CD1c-positive myeloid dendritic cell (primary cell): ENCODE measurements around the gene MACROD2.

Source experiments
- DNase-seq: peaks from one replicate; pipeline ENCODE4 v3.0.0-alpha.2; 2016; ENCODE audit errors: extremely low spot score

MACROD2 gene

DNA sequence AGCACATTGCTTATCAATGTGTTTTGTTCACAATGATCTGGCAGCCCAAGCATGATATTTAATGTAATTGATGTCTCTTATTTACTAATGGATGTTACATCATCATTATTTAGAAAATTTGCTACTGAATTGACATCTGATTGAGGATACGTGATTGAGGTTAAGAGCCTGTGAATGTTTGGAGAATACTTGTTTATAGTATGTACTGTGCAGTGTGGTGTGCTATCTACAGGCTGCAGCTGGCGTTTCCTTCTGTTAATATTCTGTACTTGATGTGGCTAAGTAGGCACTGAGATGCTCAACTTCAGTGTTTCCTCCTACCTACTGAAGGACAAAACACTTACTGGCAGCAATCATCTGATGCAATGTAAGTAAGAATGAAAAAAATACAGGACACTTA lies 1051.7 kb downstream of the MACROD2 start:
- DNase-seq = no peak

DNA sequence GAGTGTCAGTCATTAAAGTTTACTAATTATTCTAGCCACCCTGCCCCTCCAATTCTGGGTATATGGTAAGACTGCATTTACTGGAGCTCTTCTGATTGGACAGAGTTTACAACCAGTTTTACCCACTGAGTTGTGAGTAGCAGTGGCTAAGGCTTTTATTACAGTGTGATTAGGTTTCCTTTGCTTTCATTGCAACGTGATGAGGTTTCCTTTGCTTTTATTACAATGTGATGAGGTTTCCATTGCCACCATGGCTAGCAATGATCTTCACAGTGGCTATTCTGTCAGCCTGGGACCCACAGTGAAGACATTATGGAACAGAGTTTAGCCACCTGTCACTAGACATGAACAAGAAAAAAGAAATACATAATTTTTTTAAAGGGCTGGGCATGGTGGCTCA lies 1052.3 kb downstream of the MACROD2 start:
- DNase-seq = no peak

DNA sequence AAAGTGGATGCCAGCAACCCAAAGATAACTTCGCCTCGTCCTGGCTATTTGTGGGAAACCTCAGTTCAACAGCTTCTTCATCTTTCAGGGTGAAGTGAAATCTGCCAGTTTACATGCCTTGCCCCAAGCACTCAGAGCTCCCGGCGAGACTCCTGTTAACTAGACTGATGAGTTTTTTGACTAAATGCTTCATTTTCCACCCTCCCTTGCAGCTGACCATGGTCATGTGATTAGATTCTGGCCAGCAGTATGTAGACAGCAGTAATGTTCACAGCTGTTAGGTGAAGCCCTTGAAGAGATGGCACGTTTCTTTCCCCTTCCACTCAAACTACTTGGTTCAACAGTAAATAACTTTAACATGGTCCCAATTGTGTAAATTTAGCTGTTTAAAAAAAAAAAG lies 1060.9 kb downstream of the MACROD2 start:
- no peak for DNase-seq

DNA sequence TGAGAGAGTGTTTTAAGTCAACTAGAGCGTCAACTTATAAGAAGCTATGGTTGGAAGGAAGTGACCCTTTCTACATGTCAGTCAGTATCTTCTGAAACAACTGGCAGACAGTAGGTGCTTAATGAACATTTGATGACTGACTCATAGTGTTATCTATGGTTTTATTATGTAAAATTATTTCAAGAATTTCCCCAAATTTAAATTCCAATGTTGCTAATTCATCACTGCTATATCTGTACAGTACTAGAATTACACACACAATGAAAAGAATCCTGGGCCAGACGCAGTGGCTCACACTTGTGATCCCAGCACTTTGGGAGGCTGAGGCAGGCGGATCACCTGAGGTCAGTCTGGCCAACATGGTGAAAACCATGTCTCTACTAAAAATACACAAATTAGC lies 1063.5 kb downstream of the MACROD2 start:
- DNase-seq = no peak

DNA sequence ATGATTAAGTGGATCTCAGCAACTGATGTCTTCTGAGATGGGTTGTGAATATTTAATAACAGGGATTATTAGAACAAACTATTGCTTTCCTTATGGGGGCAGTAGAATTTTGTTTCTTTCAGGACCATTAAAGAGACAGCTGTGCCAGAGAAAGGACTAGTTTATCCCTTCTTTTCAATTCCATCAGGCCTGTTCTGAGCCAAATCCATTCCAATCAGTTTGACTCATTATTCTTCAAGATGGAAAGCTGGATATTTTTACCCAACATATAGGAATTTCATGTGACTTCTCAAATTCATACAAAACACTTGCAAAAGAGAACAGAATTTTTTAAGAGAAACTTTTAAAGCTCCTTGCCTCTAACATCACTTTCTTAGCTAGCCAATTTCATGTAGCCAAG lies 1064.1 kb downstream of the MACROD2 start:
- no peak for DNase-seq

DNA sequence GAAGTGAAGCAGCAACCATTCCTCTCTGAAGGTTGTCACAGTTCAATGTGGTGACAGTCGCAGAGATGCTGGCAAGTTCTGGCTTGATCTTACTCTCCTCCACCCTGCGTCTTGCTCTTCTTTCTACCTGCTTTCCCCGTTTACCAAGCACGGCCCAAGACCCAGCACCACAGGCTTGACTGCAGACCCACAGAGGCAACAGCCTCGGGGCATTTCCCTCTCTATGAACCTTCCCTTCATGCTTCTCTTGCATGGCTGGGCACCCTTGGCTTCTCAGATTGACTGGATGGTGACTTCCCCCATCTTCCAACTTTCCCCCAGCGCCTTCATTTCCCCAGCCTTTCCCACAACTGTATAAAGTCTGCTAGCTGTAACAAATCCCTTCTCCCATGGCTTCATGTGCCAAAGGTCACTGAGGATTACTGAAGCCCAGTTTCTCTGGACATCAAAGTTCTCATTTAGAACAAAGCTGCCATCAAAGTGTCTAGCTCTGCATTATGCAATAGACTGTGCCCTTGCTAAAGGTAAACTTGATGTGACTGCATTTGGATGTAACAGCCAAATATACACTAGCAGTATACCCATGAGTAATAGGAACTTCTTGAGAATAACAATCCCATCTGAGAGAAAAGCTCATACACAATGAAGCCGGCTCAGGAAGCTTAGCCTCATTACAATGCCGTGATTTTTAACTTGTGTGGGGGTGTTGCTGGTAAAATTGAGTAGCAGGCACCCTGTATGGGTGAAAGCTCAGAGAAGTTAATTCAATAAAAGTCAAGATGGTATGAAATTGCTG lies 1065.1 kb downstream of the MACROD2 start:
- DNase-seq = no peak

DNA sequence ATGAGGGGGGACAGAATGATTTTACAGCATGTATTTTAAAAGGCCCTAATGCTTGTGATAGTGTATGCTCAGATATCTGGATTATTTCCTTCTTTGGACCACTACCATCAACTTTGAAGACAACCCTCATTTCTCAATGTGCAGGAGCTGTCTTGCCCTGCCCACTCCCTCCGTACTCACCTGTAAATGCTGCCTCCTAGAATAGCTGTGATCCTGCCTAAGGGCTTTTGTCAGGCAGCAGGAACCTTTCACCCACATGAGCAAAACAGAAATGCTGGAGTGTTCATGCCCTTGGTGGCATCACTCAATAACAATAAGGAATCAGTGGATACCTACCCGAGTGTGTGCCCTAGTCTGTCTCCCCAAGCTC lies 1065.7 kb downstream of the MACROD2 start:
- DNase-seq = no peak

DNA sequence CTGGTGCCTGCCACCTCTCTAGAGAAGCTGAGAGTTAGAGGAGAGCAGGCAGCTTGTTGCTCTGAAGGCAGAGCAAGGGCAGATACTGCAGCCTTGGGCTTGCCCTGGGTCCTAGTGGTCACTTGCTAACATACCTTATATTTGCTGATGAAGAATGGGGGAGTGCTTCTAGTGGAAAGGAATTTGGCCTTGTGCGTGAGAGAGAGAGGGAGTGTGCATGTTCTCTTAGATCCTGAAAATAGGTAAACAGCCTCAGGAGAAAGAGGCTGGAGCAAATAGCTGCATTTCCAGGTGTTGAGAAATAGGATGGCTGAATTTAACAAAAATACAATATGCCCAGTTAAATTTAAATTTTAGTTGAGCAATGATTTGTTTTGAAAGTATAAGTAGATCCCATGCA lies 1066.6 kb downstream of the MACROD2 start:
- DNase-seq = no peak

DNA sequence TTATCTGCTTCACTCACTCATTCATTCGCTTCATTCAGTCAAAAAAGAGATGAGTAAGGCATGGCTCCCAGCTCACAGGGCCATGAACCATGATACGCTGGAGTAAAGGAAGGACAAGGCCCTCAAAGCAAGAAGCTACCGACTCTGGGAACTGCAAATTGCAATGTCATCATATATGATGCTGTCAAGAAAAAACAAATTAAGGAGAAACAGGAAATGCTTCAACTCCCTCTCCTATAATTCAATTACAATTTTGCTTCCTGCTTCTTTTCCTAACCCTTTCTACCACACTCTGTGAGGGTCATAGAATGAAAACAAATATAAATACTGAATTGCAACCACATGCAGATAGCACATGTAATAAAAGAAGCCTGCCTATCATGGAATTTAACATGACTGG lies 1067.8 kb downstream of the MACROD2 start:
- DNase-seq = no peak

DNA sequence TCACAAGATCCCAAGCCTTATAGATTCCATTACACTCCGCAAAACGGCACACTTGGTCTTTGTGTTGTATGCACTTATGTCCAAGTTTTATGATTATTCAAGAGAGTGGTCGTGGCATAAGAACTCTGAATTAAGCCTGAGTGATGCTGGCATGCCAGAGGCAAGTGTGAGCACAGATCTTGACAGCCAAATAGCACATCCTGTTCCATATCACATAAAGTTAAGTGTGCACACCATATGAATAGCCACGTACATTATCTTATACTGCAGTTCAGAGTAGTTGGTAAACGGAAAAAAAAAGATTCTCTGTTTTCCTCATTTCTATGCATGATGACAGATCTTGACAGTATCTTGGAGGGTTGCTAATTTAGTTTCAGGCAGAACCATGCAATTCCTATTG lies 1069.4 kb downstream of the MACROD2 start:
- DNase-seq = no peak

DNA sequence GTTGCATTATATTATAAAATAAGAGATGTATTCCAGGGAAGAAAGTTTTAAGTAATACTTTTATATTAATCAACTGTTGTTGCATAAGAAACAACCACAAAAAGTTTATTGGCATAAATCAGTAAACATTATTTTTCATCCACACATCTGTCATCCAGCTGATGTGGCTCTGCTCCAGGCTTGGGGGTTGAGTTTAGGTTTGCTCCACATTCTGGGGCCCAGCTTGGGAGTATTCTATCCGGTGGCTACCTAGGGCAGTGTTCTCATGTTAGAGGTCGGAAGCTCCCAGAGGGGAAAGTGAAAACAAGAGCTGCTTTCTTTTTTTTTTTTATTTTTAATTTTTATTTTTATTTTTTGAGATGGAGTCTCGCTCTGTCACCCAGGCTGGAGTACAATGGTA lies 1070.5 kb downstream of the MACROD2 start:
- DNase-seq = no peak

DNA sequence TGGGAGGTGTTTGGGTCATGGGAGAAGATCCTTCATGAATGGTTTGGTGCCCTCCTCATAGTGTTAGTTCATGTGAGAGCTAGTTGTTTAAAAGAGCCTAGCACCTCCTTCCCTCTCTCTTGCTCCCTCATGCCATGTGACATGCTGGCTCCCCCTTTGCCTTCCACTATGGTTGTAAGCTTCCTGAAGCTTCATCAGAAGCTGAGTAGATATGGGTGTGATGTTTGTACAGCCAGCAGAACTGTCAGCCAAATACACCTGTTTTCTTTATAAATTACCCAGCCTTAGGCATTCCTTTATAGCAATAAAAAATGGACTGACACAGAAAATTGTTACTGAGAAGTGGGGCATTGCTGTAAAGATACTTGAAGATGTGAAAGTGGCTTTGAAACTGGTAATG lies 1073.2 kb downstream of the MACROD2 start:
- DNase-seq = no peak

DNA sequence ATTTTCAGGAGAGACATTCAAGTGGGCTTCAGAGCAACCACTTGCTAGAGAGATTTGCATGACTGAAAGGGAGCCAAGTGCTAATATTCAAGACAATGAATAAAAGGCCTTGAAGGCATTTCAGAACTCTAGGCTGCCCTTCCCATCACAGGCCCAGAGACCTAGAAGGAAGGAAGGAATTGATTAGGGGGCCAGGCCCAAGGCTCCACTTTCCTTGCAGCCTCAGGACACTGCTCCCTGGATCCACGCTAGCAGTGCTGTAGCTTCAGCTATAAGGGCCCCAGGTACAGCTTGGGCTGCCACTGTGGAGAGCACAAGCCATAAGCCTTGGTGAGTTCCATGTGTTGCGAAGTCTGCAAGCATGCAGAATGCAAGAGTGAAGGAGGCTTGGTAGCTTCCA lies 1074.0 kb downstream of the MACROD2 start:
- no peak for DNase-seq

DNA sequence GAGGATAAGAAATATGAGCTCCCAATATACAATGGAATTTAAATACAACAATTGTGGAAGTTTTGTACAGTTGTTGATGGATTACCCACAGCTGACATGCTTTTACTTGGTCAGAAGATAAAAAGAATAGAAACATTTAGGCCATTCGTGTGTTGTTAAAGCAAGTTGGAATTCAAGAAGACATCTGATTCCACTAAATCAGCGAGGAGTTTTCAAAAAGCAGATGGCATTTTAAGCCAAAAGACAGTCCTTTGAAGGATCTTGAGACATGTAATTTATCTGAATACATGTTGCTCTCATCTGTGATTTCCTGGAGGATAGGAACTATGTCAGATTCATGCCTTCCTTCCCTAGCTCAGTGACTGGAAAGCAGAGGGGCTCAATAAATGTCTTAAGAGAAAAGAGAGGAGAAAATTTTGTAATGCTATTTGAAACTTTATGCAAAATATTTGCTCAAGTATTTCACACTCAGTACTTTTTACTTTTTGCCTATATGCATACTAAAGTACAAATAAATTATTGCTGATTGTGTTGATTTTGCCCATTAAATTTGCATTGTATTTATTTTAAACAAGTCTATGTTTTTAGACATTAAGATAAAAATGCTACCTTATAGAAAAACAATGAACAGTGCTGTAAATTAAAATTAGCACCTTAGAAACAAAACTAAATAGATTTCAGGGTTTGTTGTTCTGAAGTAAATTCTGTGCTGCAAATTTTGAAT lies 1075.9 kb downstream of the MACROD2 start:
- no peak for DNase-seq

DNA sequence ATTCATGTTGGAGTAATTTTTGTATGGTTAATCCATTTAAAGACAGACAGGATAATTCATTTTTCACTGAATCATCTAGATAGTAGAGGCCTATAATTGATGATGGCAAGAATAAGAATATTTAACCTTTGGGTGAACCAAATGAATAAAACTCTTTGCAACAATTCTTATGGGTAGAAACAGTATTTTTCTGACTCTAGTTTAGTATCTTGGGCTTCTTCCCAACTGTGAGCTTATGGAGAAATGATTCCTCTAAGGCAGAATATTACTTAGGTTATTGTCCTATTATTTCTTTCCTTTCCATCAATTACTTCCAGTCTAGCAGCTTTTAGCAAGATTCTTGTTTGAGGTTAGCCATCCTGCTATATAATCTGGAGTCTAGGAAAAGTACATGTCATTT lies 1077.0 kb downstream of the MACROD2 start:
- no peak for DNase-seq

DNA sequence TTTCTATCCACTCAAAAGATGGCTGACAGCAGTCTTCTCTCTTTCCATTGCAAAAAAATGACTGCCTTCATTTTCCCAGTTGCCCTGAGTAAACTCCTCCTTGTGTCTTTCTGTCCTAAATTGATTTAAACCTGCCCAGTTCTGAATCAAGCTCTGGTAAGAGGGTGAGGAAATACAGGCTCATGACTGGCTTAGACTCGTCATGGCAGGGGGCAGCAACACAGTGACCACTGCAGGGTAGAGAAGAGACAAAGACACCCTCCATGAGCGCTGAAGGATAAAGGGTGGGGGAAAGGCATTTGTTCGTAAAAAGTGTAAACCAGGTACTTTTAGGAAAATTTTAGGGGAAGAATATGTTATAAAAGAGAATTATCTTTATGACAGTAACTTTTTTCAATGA lies 1080.3 kb downstream of the MACROD2 start:
- DNase-seq = no peak

DNA sequence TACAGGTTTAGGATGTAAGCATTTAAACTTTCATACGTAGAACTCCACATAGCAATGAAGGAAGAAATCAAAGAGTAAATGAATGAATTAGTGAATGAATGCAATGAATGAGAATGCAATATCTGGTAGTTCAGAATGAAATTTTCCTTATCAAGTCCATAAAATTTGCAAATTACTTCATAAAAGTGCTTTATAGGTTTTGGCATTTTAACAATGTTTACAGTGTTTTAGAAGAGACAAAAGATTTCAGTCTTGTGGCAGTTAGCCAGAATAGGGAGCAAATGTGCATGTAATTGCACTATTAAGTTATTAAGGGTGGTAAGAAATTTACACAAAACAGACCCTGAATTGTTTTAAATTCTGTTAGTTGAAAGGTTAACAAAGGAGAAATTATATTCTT lies 1081.5 kb downstream of the MACROD2 start:
- DNase-seq = no peak

DNA sequence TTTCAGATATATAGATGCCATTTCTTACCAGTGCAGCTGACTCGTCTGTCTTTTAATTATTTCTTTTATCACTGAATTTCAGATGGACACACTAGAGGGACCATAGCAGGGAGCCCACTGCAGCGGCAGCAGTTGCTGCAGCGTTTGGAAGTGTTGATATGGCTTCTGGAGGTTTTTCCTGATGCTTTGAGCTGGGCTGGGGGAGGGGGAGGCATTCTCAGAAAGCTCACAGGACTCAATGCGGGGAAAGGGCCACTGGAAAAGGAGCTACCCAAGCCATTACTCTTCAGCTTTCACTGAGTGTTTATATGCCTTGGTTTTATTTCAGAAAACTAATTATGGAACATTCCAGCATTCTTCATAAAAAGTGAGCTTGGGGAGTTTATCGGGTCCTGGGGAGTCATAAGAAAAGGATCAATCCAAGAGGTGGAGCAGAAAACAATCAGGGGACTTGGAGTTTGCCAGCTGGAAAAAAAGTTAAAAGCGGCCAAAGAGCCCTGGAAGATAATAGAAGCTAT lies 1082.5 kb downstream of the MACROD2 start:
- no peak for DNase-seq

DNA sequence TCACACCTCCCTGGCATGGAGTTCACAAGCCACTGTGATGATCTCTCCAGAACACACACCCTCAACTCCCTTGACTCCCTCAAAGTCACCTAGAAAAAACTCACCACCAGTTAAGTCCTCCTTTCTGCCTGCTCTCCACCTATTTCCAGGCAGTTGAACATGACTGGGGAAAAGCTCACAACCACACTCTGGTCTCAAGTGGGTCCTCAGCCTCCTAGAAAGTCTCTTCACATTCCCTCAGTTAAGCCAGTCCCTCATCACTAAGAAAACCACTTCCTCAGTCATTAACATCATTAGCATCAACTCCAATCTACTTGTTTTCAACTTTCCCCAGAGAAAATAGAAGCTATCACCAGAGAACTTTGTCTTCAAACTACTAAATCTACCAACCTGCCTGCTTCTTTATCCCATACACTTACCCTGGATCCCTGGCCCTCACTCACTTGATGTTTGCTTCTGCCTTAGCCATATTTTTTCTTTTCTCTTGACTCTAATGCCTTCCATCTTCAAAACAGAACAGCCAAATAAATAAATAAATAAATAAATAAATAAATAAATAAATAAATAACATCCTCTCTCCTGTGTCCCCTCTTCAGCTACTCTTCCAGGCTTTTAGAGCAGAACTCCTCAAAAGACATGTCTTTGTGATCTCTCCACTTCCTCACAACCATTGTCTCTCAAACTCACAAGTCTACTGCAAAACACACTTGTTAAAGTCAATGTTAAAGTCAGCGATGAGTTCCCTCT lies 1084.5 kb downstream of the MACROD2 start:
- no peak for DNase-seq

DNA sequence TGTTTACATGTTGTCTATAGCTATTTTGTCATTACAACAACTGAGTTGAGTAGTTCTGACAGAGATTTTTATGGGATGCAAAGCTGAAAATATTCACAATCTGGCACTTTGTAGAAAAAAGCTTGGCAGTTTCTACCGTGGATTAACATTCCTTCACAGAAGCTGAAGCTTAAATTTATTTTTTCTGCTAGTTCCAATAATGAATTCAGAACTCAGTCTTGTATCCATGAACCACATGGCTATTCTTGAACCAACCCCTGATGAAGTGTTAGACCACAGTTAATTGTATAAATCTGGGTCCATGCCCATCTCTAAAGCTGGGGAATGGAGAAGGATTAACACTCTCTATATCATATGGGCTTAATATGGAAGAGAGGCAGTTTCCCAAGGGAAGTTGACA lies 1085.9 kb downstream of the MACROD2 start:
- no peak for DNase-seq

DNA sequence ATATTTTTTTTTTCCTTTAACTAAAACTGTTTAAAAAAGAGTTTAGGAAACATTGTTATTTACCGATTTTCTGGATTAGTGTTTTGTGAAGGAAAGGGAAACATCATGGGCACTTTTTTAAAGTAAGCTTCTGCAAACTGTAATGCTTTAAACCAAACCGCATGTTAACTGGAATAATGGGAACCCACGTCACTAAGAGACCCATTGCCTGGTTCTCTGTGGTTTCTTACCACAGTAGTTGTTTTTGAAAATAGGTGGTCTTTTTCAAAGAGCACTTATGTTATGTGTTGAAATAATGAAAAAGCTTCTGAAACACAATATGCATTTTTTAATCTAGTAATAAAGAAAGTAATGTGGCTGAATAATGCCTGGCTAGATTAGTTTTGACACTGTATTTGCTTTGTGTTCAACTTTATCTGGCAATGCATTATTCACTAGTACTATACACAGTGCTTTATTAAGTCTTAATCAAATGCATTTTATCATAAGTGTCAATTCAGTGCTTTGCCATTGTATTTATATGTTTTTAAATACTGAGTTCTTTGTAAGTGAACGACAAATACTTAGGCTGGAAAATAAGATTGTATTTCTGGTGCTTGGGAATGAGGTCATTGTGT lies 1096.2 kb downstream of the MACROD2 start:
- DNase-seq = no peak

DNA sequence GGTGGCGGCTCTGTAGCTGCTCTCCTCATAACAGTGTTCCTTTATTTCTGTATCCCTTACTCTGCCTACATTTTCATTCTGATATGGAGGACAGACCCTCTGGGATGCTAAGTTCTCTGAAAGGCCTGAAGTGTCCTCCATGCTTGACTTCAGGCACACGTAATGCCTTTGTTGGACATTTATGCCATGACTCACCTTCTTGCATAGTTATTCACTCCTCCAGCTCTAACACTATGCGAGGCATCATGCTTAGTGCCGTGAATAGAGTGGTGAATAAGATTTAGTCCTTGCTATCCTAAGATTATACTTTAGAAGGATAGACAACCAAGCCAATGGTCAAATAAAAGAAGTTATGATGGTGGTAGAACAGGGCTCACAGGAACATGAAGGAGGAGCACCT lies 1103.0 kb downstream of the MACROD2 start:
- no peak for DNase-seq
